HG03103 (cell line): ENCODE results near the gene NUPR2.
"Not testable (repeated sequence)": the region's sequence is repeated elsewhere in the genome, so short reads cannot be mapped to it uniquely, and the experiment has no call there.

Source experiments
- ATAC-seq: cut with Tn5 transposase; IDR thresholded peaks from one replicate; pipeline ENCODE4 v1.9.1; 2021; ENCODE audit warnings: low read depth; ENCODE audit not compliant: unreplicated experiment

NUPR2 gene

GRCh38 chr7:56087445-56087844, 28.8 kb downstream of the NUPR2 start:
- ATAC-seq = no peak

GRCh38 chr7:56086761-56087160, 29.5 kb downstream of the NUPR2 start:
- no peak for ATAC-seq

- ATAC-seq = no peak
Observed at GRCh38 chr7:56083150-56083785, 32.9 kb downstream of the NUPR2 start.

- no peak for ATAC-seq
Observed at GRCh38 chr7:56081626-56082340, 34.4 kb downstream of the NUPR2 start.

- not testable (repeated sequence) for ATAC-seq
Observed at GRCh38 chr7:56080726-56081435, 35.3 kb downstream of the NUPR2 start.

- no peak for ATAC-seq
Observed at GRCh38 chr7:56079450-56080185, 36.6 kb downstream of the NUPR2 start.

GRCh38 chr7:56078196-56078595, 38.0 kb downstream of the NUPR2 start:
- no peak for ATAC-seq

GRCh38 chr7:56077681-56078080, 38.5 kb downstream of the NUPR2 start:
- ATAC-seq = no peak

- ATAC-seq = peak; percentile 89
Observed at GRCh38 chr7:56074371-56074791, 41.8 kb downstream of the NUPR2 start.

GRCh38 chr7:56066376-56066775, 49.8 kb downstream of the NUPR2 start:
- ATAC-seq = not testable (repeated sequence)
